Kidney (tissue), 14 donors: ENCODE measurements around the gene EEIG1. TPM values are rescaled to one million over a fixed set of nuclear protein-coding genes. Genes with fewer than 3 reads are reported as not detected.

Experiments
- DNase-seq, 5 donors: peaks; one replicate each; pipeline ENCODE4 v3.0.0-alpha.2; 2013 to 2020
- FAIRE-seq: peaks from 2 replicates; lab custom pipeline; 2012; peaks lifted over from hg19 to GRCh38; lab: Jason Lieb, UNC
- H3K27ac ChIP-seq, 2 donors: one replicate each; pipeline ENCODE4 v1.7.0; 2013; ENCODE audit warnings: low read depth in 2 of 2, low read length in 2 of 2, inconsistent platforms in 1 of 2
- H3K27me3 ChIP-seq: one replicate; pipeline ENCODE4 v1.7.1; 2013; ENCODE audit warnings: low read length, inconsistent platforms; ENCODE audit not compliant: control insufficient read depth, insufficient read depth
- H3K36me3 ChIP-seq, 3 donors: one replicate each; pipeline versions ENCODE4 v1.7.0 to v1.7.1; 2013; ENCODE audit warnings: low read length in 3 of 3, control low read depth in 1 of 3, inconsistent platforms in 1 of 3; ENCODE audit not compliant: insufficient read depth in 3 of 3, control insufficient read depth in 2 of 3
- H3K4me1 ChIP-seq, 3 donors: one replicate each; pipeline versions ENCODE4 v1.7.0 to v1.7.1; 2013; ENCODE audit warnings: low read length in 3 of 3, inconsistent platforms in 1 of 3, low read depth in 1 of 3; ENCODE audit not compliant: control insufficient read depth in 2 of 3, insufficient read depth in 2 of 3
- H3K4me3 ChIP-seq, 3 donors: one replicate each; pipeline versions ENCODE4 v1.7.0 to v1.8.1; 2013; ENCODE audit warnings: low read length in 3 of 3, control low read depth in 1 of 3, inconsistent platforms in 1 of 3
- H3K9ac ChIP-seq, 3 donors: one replicate each; pipeline versions ENCODE4 v1.7.0 to v1.7.1; 2013; ENCODE audit warnings: low read length in 3 of 3, control low read depth in 1 of 3, inconsistent platforms in 1 of 3
- H3K9me3 ChIP-seq, 3 donors: one replicate each; pipeline versions ENCODE4 v1.7.0 to v1.7.1; 2013; ENCODE audit warnings: low read length in 3 of 3, control low read depth in 1 of 3, inconsistent platforms in 1 of 3; ENCODE audit not compliant: control insufficient read depth in 2 of 3, insufficient read depth in 1 of 3
- intact Hi-C: fragments of 100-400 bp; cut with DNase I; formaldehyde crosslinking; loops from one replicate; pipeline ENCODE4 v1.11.1; 2022
- polyA plus RNA-seq: library from polyadenylated mRNA; stranded (reverse); fragments of 350-450 nt; fragmentation: Illumina TruSeq; extraction: RNeasy Lipid Tissue Mini Kit (QIAGEN cat#74804); gene quantifications from one replicate; pipeline ENCODE4 v1.2.3, GENCODE V29; 2014; ENCODE audit warnings: low read depth, low replicate concordance; ENCODE audit not compliant: insufficient read depth
- total RNA-seq: library from RNA; stranded (reverse); fragmentation: NEBNext Ultra II Directional; extraction: Animal tissue kit (Norgen Biotek cat#: 25700); gene quantifications from one replicate; pipeline ENCODE4 v1.2.1, GENCODE V29; 2021
- TF ChIP-seq, protein P1 (sequence below): IDR thresholded peaks from 3 replicates; pipeline ENCODE4 v1.5.1; 2012; ENCODE audit warnings: mild to moderate bottlenecking, moderate library complexity, borderline replicate concordance; ENCODE audit not compliant: insufficient read depth; ENCODE audit errors: extremely low read depth
- donor health status: control.
- donor health status: control.
- donor health status: control.
- donor health status: control.
- donor health status: control.
- donor health status: DM: yes; HTN: yes; CAD: no.
- donor health status: Normal renal cell carcinoma (clear cell type).

EEIG1 gene
- total and polyA plus RNA-seq, 2 donors from 2014 or later, result 34.3 to 75.9 TPM

DNA sequence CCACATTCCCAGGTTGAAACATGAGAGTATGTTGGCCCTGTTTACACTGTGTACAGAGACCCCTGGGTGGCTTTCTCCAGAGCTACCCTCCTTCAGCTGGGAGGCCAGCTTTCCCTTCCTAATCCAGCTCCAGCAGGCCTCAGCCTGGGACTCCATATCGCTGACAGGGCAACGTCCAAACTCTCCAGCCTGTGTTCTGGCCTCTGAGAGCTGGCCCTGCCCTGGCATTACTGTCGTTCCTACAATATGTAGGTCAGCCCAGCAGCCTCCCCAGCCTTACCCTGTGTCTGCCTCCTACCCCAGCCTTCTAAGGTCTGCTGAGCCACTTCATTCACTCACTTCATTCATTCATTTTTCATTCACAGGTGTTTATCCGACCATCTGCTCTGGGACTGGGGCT, 8.3 kb upstream of the EEIG1 start:
- DNase-seq, result no peak
- Histone ChIP-seq H3K27me3 (no peaks in the 10 kb centered on the region), H3K9me3 (no peaks in the 10 kb centered on the region), H3K27ac (peak overlapping the region; percentile 57 to 72), H3K9ac (no peak overlapping the region), H3K4me3 (no peak overlapping the region), H3K36me3 (no peaks in the 10 kb centered on the region), H3K4me1 (peaks cover 0 to 20% (median 9%) of the 10 kb centered on the region in 3 donors)
- no peak for FAIRE-seq
- TF ChIP-seq, protein P1, sequence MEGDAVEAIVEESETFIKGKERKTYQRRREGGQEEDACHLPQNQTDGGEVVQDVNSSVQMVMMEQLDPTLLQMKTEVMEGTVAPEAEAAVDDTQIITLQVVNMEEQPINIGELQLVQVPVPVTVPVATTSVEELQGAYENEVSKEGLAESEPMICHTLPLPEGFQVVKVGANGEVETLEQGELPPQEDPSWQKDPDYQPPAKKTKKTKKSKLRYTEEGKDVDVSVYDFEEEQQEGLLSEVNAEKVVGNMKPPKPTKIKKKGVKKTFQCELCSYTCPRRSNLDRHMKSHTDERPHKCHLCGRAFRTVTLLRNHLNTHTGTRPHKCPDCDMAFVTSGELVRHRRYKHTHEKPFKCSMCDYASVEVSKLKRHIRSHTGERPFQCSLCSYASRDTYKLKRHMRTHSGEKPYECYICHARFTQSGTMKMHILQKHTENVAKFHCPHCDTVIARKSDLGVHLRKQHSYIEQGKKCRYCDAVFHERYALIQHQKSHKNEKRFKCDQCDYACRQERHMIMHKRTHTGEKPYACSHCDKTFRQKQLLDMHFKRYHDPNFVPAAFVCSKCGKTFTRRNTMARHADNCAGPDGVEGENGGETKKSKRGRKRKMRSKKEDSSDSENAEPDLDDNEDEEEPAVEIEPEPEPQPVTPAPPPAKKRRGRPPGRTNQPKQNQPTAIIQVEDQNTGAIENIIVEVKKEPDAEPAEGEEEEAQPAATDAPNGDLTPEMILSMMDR, result no peak
- intact Hi-C loops, result no loop called here

DNA sequence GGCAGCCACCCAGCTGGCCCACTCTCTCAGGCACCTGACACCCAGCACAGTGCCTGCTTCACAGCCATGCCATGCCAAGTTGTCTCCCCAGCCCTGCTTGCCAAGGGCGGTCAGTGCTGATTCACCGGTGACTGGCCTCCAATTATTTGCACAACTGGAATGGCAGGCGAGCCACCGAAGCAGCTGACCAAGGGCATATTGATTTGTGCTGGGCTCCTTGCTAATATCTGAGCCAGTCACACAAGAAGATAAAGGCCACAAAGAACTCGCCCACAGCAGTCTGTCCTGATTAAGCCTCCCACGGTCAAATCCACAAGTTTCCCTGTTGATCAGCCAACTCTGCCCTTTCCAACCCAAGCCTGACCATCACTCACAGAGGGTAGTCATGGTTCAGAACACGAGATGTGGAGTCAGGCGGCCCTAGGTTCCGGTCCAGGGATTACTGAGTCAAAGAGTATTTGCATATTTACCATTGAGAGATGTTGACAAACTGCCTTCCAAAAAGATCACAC, 6.4 kb upstream of the EEIG1 start:
- FAIRE-seq (no peak), DNase-seq (peak in 1 of 5 donors; percentile 83)
- intact Hi-C loops, result no loop called here
- H3K4me1 ChIP-seq, result peaks cover 0 to 20% (median 9%) of the 10 kb centered on the region in 3 donors
- H3K9ac ChIP-seq, result no peak overlapping the region
- TF ChIP-seq, protein P1, result no peak
- no peak overlapping the region for H3K4me3 ChIP-seq
- H3K36me3 ChIP-seq, result no peaks in the 10 kb centered on the region
- no peaks in the 10 kb centered on the region for H3K27me3 ChIP-seq
- H3K9me3 ChIP-seq, result no peaks in the 10 kb centered on the region
- H3K27ac ChIP-seq, result peak overlapping the region; percentile 65 to 90

DNA sequence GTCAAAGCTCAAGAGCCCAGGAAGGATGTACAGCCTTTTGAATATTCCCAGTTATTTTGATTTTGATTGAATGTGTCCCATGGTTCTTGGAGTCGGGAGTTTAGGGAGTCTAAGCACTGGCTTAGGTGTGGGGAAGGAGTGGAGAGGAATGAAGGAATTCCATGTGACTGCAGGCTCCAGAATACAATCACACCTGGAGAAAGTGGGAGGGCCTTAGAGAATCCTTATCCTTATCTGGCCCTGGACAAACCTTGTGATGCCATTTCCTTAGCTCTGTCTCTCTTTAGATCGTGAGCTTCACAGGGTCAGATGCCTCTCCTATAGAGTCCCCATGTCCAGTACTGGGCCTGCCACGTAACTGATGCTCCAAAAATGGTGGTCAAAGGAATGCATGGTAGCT, 4.2 kb upstream of the EEIG1 start:
- Histone ChIP-seq H3K9me3 (no peaks in the 10 kb centered on the region), H3K36me3 (no peaks in the 10 kb centered on the region), H3K9ac (no peak overlapping the region), H3K27me3 (no peaks in the 10 kb centered on the region), H3K4me1 (peaks cover 3 to 18% (median 10%) of the 10 kb centered on the region in 3 donors), H3K4me3 (no peak overlapping the region), H3K27ac (no peak overlapping the region)
- DNase-seq, result no peak
- intact Hi-C loops, result no loop called here
- TF ChIP-seq, protein P1, result no peak
- FAIRE-seq, result no peak

DNA sequence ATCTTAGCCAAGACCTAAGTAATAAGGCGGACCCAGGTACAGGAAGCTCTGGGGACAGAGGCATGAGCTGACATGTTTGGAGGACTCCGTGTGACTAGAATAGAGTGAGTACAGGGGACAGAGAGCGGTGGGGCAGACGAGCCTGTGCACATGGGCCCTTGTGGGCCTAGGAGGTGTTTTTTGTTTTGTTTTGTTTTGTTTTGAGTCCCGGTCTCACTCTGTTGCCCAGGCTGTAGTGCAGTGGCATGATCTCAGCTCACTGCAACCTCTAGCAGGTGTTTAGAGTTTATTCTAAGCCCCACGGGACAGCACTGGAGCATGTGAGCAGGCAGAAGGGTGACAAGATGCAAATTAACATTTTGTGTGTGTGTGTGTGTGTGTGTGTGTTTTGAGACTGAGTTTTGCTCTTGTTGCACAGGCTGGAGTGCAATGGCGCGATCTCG, 3.1 kb upstream of the EEIG1 start:
- Histone ChIP-seq H3K9ac (no peak overlapping the region), H3K27me3 (no peaks in the 10 kb centered on the region), H3K4me3 (no peak overlapping the region), H3K27ac (no peak overlapping the region), H3K36me3 (no peaks in the 10 kb centered on the region), H3K4me1 (peaks cover 3 to 21% (median 15%) of the 10 kb centered on the region in 3 donors), H3K9me3 (no peaks in the 10 kb centered on the region)
- TF ChIP-seq, protein P1, result no peak
- FAIRE-seq (no peak), DNase-seq (no peak)
- intact Hi-C loops, result no loop called here
